Measurements from ENCODE around the gene TNFRSF21. TPM values are rescaled to one million over a fixed set of nuclear protein-coding genes. Genes with fewer than 3 reads are reported as not detected.
A peak's percentile ranks its signal among the peaks of the same experiment; 100 is the strongest.

TNFRSF21 gene
- total and polyA plus RNA-seq, 2 donors from 2014 or later = 40.3 to 45.5 TPM

GRCh38 chr6:47247227-47247797, 62.4 kb downstream of the TNFRSF21 start:
- TF ChIP-seq, protein P1, sequence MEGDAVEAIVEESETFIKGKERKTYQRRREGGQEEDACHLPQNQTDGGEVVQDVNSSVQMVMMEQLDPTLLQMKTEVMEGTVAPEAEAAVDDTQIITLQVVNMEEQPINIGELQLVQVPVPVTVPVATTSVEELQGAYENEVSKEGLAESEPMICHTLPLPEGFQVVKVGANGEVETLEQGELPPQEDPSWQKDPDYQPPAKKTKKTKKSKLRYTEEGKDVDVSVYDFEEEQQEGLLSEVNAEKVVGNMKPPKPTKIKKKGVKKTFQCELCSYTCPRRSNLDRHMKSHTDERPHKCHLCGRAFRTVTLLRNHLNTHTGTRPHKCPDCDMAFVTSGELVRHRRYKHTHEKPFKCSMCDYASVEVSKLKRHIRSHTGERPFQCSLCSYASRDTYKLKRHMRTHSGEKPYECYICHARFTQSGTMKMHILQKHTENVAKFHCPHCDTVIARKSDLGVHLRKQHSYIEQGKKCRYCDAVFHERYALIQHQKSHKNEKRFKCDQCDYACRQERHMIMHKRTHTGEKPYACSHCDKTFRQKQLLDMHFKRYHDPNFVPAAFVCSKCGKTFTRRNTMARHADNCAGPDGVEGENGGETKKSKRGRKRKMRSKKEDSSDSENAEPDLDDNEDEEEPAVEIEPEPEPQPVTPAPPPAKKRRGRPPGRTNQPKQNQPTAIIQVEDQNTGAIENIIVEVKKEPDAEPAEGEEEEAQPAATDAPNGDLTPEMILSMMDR (IDR thresholded peaks at IDR 0.05; ENCODE audit: borderline replicate concordance, extremely low read depth, insufficient read depth) = no peak
- Histone ChIP-seq H3K27me3 (ENCODE audit: control insufficient read depth, insufficient read depth, low read length) (no peaks in the 10 kb centered on the region), H3K36me3 (ENCODE audit: control insufficient read depth in 2 of 3, insufficient read depth in 3 of 3, low read length in 3 of 3) (peaks cover 0 to 15% (median 0%) of the 10 kb centered on the region in 3 donors), H3K4me3 (ENCODE audit: low read length in 3 of 3) (peak overlapping the region in 1 of 3 donors; percentile 18), H3K27ac (ENCODE audit: low read depth in 2 of 2, low read length in 2 of 2) (no peak overlapping the region), H3K9me3 (ENCODE audit: control insufficient read depth in 2 of 3, insufficient read depth in 1 of 3, low read length in 3 of 3) (no peaks in the 10 kb centered on the region), H3K4me1 (ENCODE audit: control insufficient read depth in 2 of 3, insufficient read depth in 2 of 3, low read depth in 1 of 3, low read length in 3 of 3) (peaks cover 3 to 26% (median 18%) of the 10 kb centered on the region in 3 donors), H3K9ac (ENCODE audit: low read length in 3 of 3) (peak overlapping the region in 1 of 3 donors; percentile 48)
- peak in 2 of 5 donors; percentile 56 to 60 for DNase-seq
- FAIRE-seq = no peak
- intact Hi-C loops (cut with DNase I) = no loop called here

GRCh38 chr6:47246551-47246950, 63.2 kb downstream of the TNFRSF21 start:
- H3K36me3 ChIP-seq (ENCODE audit: control insufficient read depth in 2 of 3, insufficient read depth in 3 of 3, low read length in 3 of 3) = peaks cover 0 to 9% (median 0%) of the 10 kb centered on the region in 3 donors
- H3K27ac ChIP-seq (ENCODE audit: low read depth in 2 of 2, low read length in 2 of 2) = peak overlapping the region in 1 of 2 donors; percentile 3
- no peaks in the 10 kb centered on the region for H3K27me3 ChIP-seq (ENCODE audit: control insufficient read depth, insufficient read depth, low read length)
- H3K9me3 ChIP-seq (ENCODE audit: control insufficient read depth in 2 of 3, insufficient read depth in 1 of 3, low read length in 3 of 3) = no peaks in the 10 kb centered on the region
- FAIRE-seq (no peak), DNase-seq (no peak)
- no peak overlapping the region for H3K4me3 ChIP-seq (ENCODE audit: low read length in 3 of 3)
- TF ChIP-seq, protein P1 (IDR thresholded peaks at IDR 0.05; ENCODE audit: borderline replicate concordance, extremely low read depth, insufficient read depth) = no peak
- peaks cover 3 to 31% (median 22%) of the 10 kb centered on the region in 3 donors for H3K4me1 ChIP-seq (ENCODE audit: control insufficient read depth in 2 of 3, insufficient read depth in 2 of 3, low read depth in 1 of 3, low read length in 3 of 3)
- intact Hi-C loops (cut with DNase I) = no loop called here
- H3K9ac ChIP-seq (ENCODE audit: low read length in 3 of 3) = no peak overlapping the region

- no peak overlapping the region for H3K27ac ChIP-seq (ENCODE audit: low read depth in 2 of 2, low read length in 2 of 2)
- H3K36me3 ChIP-seq (ENCODE audit: control insufficient read depth in 2 of 3, insufficient read depth in 3 of 3, low read length in 3 of 3) = peaks cover 0 to 6% (median 0%) of the 10 kb centered on the region in 3 donors
- FAIRE-seq = no peak
- H3K4me1 ChIP-seq (ENCODE audit: control insufficient read depth in 2 of 3, insufficient read depth in 2 of 3, low read depth in 1 of 3, low read length in 3 of 3) = peaks cover 3 to 31% (median 22%) of the 10 kb centered on the region in 3 donors
- TF ChIP-seq, protein P1 (IDR thresholded peaks at IDR 0.05; ENCODE audit: borderline replicate concordance, extremely low read depth, insufficient read depth) = no peak
- intact Hi-C loops (cut with DNase I) = no loop called here
- H3K4me3 ChIP-seq (ENCODE audit: low read length in 3 of 3) = no peak overlapping the region
- H3K9me3 ChIP-seq (ENCODE audit: control insufficient read depth in 2 of 3, insufficient read depth in 1 of 3, low read length in 3 of 3) = no peaks in the 10 kb centered on the region
- DNase-seq = no peak
- no peaks in the 10 kb centered on the region for H3K27me3 ChIP-seq (ENCODE audit: control insufficient read depth, insufficient read depth, low read length)
- no peak overlapping the region for H3K9ac ChIP-seq (ENCODE audit: low read length in 3 of 3)
Measured at GRCh38 chr6:47245745-47246371, 63.8 kb downstream of the TNFRSF21 start.

Data from kidney (tissue), 14 donors.